HL-60 (cell line): ENCODE results near the gene SMAD5.

ENCODE experiments used
- CTCF ChIP-seq: IDR thresholded peaks from one replicate; pipeline ENCODE4 v1.5.1; 2011; ENCODE audit warnings: low read length, control low read depth, inconsistent platforms; ENCODE audit not compliant: insufficient read depth
- POLR2AphosphoS5 ChIP-seq: IDR thresholded peaks from 2 replicates; pipeline ENCODE4 v1.6.1; 2012; ENCODE audit warnings: low read depth
- REST ChIP-seq: IDR thresholded peaks from 2 replicates; pipeline ENCODE4 v1.6.1; 2012; ENCODE audit warnings: low read depth; ENCODE audit not compliant: insufficient replicate concordance

GRCh38 chr5:136147632-136148031, 15.0 kb downstream of the SMAD5 start:
- no peak for TF ChIP-seq CTCF
- TF ChIP-seq REST = no peak
- TF ChIP-seq POLR2AphosphoS5 = no peak
